GM06990 (cell line): ENCODE results near the gene ST6GALNAC5.
"Not testable (repeated sequence)": the region's sequence is repeated elsewhere in the genome, so short reads cannot be mapped to it uniquely, and the experiment has no call there.

Experiments used
- DNase-seq: peaks from one replicate; pipeline ENCODE4 v3.0.0-alpha.2; 2011; ENCODE audit not compliant: insufficient read length; ENCODE audit errors: extremely low read depth
- H3K27me3 ChIP-seq: replicated peaks from 2 replicates; pipeline ENCODE4 v1.6.0; 2011; ENCODE audit warnings: low read length; ENCODE audit not compliant: control insufficient read depth, insufficient read depth
- H3K36me3 ChIP-seq: 2 replicates; pipeline ENCODE4 v1.5.1; 2011; ENCODE audit warnings: low read length; ENCODE audit not compliant: control insufficient read depth, insufficient read depth
- H3K4me3 ChIP-seq: replicated peaks from 2 replicates; pipeline ENCODE4 v1.5.1; 2011; ENCODE audit warnings: low read depth, mild to moderate bottlenecking, control low read depth, low read length
- CTCF ChIP-seq: IDR thresholded peaks from 2 replicates; pipeline ENCODE4 v1.5.1; 2011; ENCODE audit warnings: low read length, control low read depth, mild to moderate bottlenecking, inconsistent platforms; ENCODE audit not compliant: insufficient read depth, poor library complexity, severe bottlenecking

Gene ST6GALNAC5

GRCh38 chr1:76868916-76869315 lies 1.6 kb downstream of the ST6GALNAC5 start:
- Histone ChIP-seq H3K4me3 (no peak overlapping the region), H3K36me3 (no peaks in the 10 kb centered on the region), H3K27me3 (no peaks in the 10 kb centered on the region; the same call in 1 of the 2 replicates)
- no peak for TF ChIP-seq CTCF
- DNase-seq = no peak

GRCh38 chr1:76870037-76870436 lies 2.8 kb downstream of the ST6GALNAC5 start:
- Histone ChIP-seq H3K36me3 (no peaks in the 10 kb centered on the region), H3K27me3 (no peaks in the 10 kb centered on the region; the same call in 1 of the 2 replicates)
- TF ChIP-seq CTCF = no peak

GRCh38 chr1:76871355-76871974 lies 4.2 kb downstream of the ST6GALNAC5 start:
- no peaks in the 10 kb centered on the region; the same call in 1 of the 2 replicates for H3K27me3 ChIP-seq
- peak; percentile 37 for DNase-seq
- H3K4me3 ChIP-seq = no peak overlapping the region
- no peaks in the 10 kb centered on the region for H3K36me3 ChIP-seq
- TF ChIP-seq CTCF = no peak

More at GRCh38 chr1:76870037-76870436, 2.8 kb downstream of the ST6GALNAC5 start:
- DNase-seq = no peak
- H3K4me3 ChIP-seq = no peak overlapping the region

GRCh38 chr1:76872944-76873343 lies 5.7 kb downstream of the ST6GALNAC5 start:
- Histone ChIP-seq H3K36me3 (no peaks in the 10 kb centered on the region), H3K27me3 (no peaks in the 10 kb centered on the region; the same call in 1 of the 2 replicates), H3K4me3 (no peak overlapping the region)
- TF ChIP-seq CTCF = no peak
- DNase-seq = no peak

GRCh38 chr1:76876655-76877395 lies 9.5 kb downstream of the ST6GALNAC5 start:
- no peak for DNase-seq
- H3K4me3 ChIP-seq = no peak overlapping the region
- TF ChIP-seq CTCF = no peak
- no peaks in the 10 kb centered on the region; the same call in none of the 2 replicates for H3K27me3 ChIP-seq
- H3K36me3 ChIP-seq = no peaks in the 10 kb centered on the region

- not testable (repeated sequence) for H3K4me3 ChIP-seq, DNase-seq, H3K27me3 ChIP-seq, H3K36me3 ChIP-seq
These were observed 11.7 kb downstream of the ST6GALNAC5 start for GRCh38 chr1:76879014-76879413.
